ENCODE data around the gene SLFNL1.
A peak's percentile ranks its signal among the peaks of the same experiment; 100 is the strongest.

- TF ChIP-seq, protein P1, sequence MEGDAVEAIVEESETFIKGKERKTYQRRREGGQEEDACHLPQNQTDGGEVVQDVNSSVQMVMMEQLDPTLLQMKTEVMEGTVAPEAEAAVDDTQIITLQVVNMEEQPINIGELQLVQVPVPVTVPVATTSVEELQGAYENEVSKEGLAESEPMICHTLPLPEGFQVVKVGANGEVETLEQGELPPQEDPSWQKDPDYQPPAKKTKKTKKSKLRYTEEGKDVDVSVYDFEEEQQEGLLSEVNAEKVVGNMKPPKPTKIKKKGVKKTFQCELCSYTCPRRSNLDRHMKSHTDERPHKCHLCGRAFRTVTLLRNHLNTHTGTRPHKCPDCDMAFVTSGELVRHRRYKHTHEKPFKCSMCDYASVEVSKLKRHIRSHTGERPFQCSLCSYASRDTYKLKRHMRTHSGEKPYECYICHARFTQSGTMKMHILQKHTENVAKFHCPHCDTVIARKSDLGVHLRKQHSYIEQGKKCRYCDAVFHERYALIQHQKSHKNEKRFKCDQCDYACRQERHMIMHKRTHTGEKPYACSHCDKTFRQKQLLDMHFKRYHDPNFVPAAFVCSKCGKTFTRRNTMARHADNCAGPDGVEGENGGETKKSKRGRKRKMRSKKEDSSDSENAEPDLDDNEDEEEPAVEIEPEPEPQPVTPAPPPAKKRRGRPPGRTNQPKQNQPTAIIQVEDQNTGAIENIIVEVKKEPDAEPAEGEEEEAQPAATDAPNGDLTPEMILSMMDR (IDR thresholded peaks at IDR 0.05) = peak in 4 of 6 experiments; percentile 28 to 51 (median 49)
- TF ChIP-seq POLR2A (IDR thresholded peaks at IDR 0.05) = no peak
These were observed 17.8 kb downstream of the SLFNL1 start for GRCh38 chr1:41003640-41004220.
